Endothelial cell of umbilical vein (primary cell): ENCODE data around the gene NUMA1. TPM values are rescaled to one million over a fixed set of nuclear protein-coding genes. Genes with fewer than 3 reads are reported as not detected.

Experiments
- microRNA-seq: library from miRNA; unstranded; fragments of <30 nt; microRNA quantifications from one replicate; pipeline ENCODE4 v1.2.0, GENCODE V29; 2021; ENCODE audit warnings: borderline number of aligned reads, borderline replicate concordance
- polyA plus RNA-seq, 4 experiments: library from polyadenylated mRNA; depleted of rRNA in 3 of 4; stranded (reverse) in 3 of 4; unstranded in 1 of 4; fragments of >200 nt; gene quantifications; 2 replicates each; pipeline versions ENCODE4 v1.2.1 to v1.2.3, GENCODE V29; 2011 to 2012; ENCODE audit warnings: missing spikeins in 1 of 4
- small RNA-seq: library from RNA; depleted of rRNA; stranded (forward); fragments of <200 nt; gene quantifications from one replicate; pipeline ENCODE3, GENCODE V24; 2012; ENCODE audit warnings: low replicate concordance, low read depth; ENCODE audit not compliant: insufficient read depth, insufficient read length
- total RNA-seq: library from RNA; stranded (reverse); gene quantifications from 2 replicates; pipeline ENCODE4 v1.2.3, GENCODE V29; 2021

The NUMA1 gene
- total and polyA plus RNA-seq, 2 donors (not counting 3 experiments of a cell fraction or from before 2014, with no cell fraction given) = 120 to 164 TPM

Small RNA genes lying within 50 kb of the gene (microRNA-seq; reads per million reads assigned to microRNA genes)
- not detected for gene MIR3165

Small RNA genes lying within 50 kb of the gene (small RNA-seq; reads per million reads assigned to genes)
- not detected for gene MIR3165
- gene RNU6-72P = not detected

Other genes starting within 250 kb of the NUMA1 start
- gene DEFB108B, start 247.3 kb downstream of the NUMA1 start, total RNA-seq = not detected in 2 replicates
- gene DEFB108B, start 247.3 kb downstream of the NUMA1 start, polyA plus RNA-seq = not detected in 2 replicates
- gene DEFB131B, start 202.1 kb downstream of the NUMA1 start, total RNA-seq = not detected in 2 replicates
- not detected in 2 replicates for gene DEFB131B, start 202.1 kb downstream of the NUMA1 start, polyA plus RNA-seq
- gene XNDC1N, start 151.9 kb downstream of the NUMA1 start, total RNA-seq = 8.9 and 9.0 TPM in 2 replicates
- 3.0 and 3.5 TPM in 2 replicates for gene XNDC1N, start 151.9 kb downstream of the NUMA1 start, polyA plus RNA-seq
- 61.4 and 61.7 TPM in 2 replicates for gene RNF121, start 151.5 kb downstream of the NUMA1 start, total RNA-seq
- gene RNF121, start 151.5 kb downstream of the NUMA1 start, polyA plus RNA-seq = 86.6 and 99.9 TPM in 2 replicates
- 12.9 and 13.0 TPM in 2 replicates for gene IL18BP, start 81.6 kb downstream of the NUMA1 start, total RNA-seq
- 20.1 and 25.1 TPM in 2 replicates for gene IL18BP, start 81.6 kb downstream of the NUMA1 start, polyA plus RNA-seq
- gene LRRC51, start 308 bp upstream of the NUMA1 start, total RNA-seq = 3.8 and 6.1 TPM in 2 replicates
- 3.5 and 4.4 TPM in 2 replicates for gene LRRC51, start 308 bp upstream of the NUMA1 start, polyA plus RNA-seq
- 91.1 and 95.1 TPM in 2 replicates for gene LAMTOR1, start 22.8 kb upstream of the NUMA1 start, total RNA-seq
- 174 and 214 TPM in 2 replicates for gene LAMTOR1, start 22.8 kb upstream of the NUMA1 start, polyA plus RNA-seq
- gene TOMT, start 25.4 kb upstream of the NUMA1 start, total RNA-seq = not detected in 2 replicates
- 0.08 TPM in 1 of 2 replicates, not detected in the other for gene TOMT, start 25.4 kb upstream of the NUMA1 start, polyA plus RNA-seq
- 67.0 and 72.4 TPM in 2 replicates for gene ANAPC15, start 32.2 kb upstream of the NUMA1 start, total RNA-seq
- 52.0 and 70.5 TPM in 2 replicates for gene ANAPC15, start 32.2 kb upstream of the NUMA1 start, polyA plus RNA-seq
- not detected in 2 replicates for gene FOLR3, start 55.2 kb upstream of the NUMA1 start, total RNA-seq
- not detected in 2 replicates for gene FOLR3, start 55.2 kb upstream of the NUMA1 start, polyA plus RNA-seq
- not detected in 2 replicates for gene FOLR1, start 111.6 kb upstream of the NUMA1 start, total RNA-seq
- gene FOLR1, start 111.6 kb upstream of the NUMA1 start, polyA plus RNA-seq = not detected in 2 replicates
- not detected in 2 replicates for gene FOLR2, start 136.3 kb upstream of the NUMA1 start, total RNA-seq
- not detected in 2 replicates for gene FOLR2, start 136.3 kb upstream of the NUMA1 start, polyA plus RNA-seq
- 184 and 211 TPM in 2 replicates for gene INPPL1, start 144.2 kb upstream of the NUMA1 start, total RNA-seq
- 125 and 153 TPM in 2 replicates for gene INPPL1, start 144.2 kb upstream of the NUMA1 start, polyA plus RNA-seq
- not detected in 2 replicates for gene PHOX2A, start 163.6 kb upstream of the NUMA1 start, total RNA-seq
- gene PHOX2A, start 163.6 kb upstream of the NUMA1 start, polyA plus RNA-seq = not detected in 2 replicates